Gastroesophageal sphincter (tissue), 3 donors: ENCODE measurements around the gene CHCHD10.

Source experiments
- CTCF ChIP-seq, 4 experiments: fragments of 200-600 bp in 2 of 4; fragments of 450-650 bp in 2 of 4; sonication (generic) in 1 of 4; IDR thresholded peaks; one replicate each; pipeline ENCODE4 v1.5.1; 2017 to 2019; ENCODE audit warnings: antibody characterized with exemption in 4 of 4, mild to moderate bottlenecking in 2 of 4, moderate library complexity in 2 of 4
- EP300 ChIP-seq: sonication (generic); formaldehyde crosslinking; IDR thresholded peaks from one replicate; pipeline ENCODE4 v1.6.1; 2017; ENCODE audit warnings: antibody characterized with exemption, mild to moderate bottlenecking
- POLR2A ChIP-seq, 2 donors: fragments of 450-650 bp; IDR thresholded peaks; one replicate each; pipeline ENCODE4 v1.6.1; 2017; ENCODE audit warnings: antibody characterized with exemption in 2 of 2, mild to moderate bottlenecking in 2 of 2, moderate library complexity in 1 of 2
- POLR2AphosphoS5 ChIP-seq: sonication (generic); formaldehyde crosslinking; IDR thresholded peaks from one replicate; pipeline ENCODE4 v1.6.1; 2017; ENCODE audit warnings: antibody characterized with exemption

DNA sequence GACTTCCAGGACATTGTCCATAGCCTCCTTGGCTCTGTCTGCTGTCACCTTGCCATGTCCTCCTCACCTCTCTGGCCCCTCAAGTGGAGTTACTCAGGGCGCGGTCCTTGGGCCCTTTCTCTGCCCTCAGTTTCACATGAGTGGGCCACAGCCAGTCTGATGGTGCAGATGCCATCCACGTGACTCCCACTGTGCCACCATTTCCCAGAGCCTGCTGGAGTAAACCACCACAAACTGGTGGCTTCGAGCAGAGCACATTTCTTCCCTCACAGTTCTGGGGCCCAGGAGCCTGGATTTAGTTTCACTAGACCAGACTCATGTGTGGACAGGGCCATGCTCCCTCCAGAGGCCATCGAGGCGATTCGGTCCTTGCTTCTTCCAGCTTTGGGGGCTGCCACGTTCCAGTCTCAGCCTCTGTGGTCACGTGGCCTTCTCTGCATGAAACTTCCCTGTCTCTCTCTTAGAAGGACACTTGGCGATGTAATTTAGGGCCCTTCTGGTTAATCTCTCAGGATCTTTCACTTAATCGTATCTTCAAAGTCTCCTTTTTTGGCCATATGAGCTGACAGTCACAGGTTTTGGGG lies 33.6 kb upstream of the CHCHD10 start:
- no peak for TF ChIP-seq CTCF (IDR thresholded peaks at IDR 0.05)
- TF ChIP-seq POLR2AphosphoS5, result no peak
- TF ChIP-seq POLR2A (IDR thresholded peaks at IDR 0.05), result no peak
- TF ChIP-seq EP300, result no peak
